ENCODE results near the gene TRPV6. TPM values are rescaled to one million over a fixed set of nuclear protein-coding genes. Genes with fewer than 3 reads are reported as not detected.

TRPV6 gene
- total RNA-seq, 1 donor from 2014 or later = not detected

DNA sequence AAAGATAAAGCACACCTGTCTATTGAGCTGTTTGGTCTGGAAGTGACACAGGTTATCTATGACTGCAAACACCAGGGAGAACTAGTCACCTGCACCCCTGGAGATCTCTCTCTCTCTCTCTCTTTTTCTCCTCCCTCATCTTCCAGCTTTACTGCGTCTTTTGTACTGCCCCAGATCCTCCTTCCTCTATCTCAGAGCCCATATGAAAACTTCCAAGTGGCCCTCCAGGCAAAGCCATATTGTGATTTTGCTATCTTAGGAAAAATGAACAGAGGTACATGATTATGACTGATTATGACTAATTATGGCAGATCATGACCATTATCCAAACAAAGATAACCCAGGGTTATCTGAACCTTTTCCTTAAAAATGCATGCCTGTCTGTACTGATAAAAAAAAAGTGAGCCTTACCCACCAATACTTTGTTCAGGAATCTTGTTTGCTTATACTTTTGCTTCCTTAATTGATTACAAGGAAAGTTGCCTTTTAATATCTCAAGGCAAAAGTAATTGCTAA, 43.2 kb downstream of the TRPV6 start:
- no peak for TF ChIP-seq CTCF (IDR thresholded peaks at IDR 0.05; ENCODE audit: unreplicated experiment)
- no peaks in the 10 kb centered on the region for H3K4me1 Mint-ChIP-seq (ENCODE audit: unreplicated experiment)
- no peak overlapping the region for H3K4me3 Mint-ChIP-seq (ENCODE audit: unreplicated experiment)
- peaks cover 4% of the 10 kb centered on the region for H3K9me3 Mint-ChIP-seq (ENCODE audit: unreplicated experiment)
- no peaks in the 10 kb centered on the region for H3K36me3 Mint-ChIP-seq (ENCODE audit: low read depth, unreplicated experiment)
- DNase-seq (ENCODE audit: low spot score) = no peak
- no peak overlapping the region for H3K27ac Mint-ChIP-seq (ENCODE audit: unreplicated experiment)
- peaks cover 2% of the 10 kb centered on the region for H3K27me3 Mint-ChIP-seq (ENCODE audit: unreplicated experiment)

DNA sequence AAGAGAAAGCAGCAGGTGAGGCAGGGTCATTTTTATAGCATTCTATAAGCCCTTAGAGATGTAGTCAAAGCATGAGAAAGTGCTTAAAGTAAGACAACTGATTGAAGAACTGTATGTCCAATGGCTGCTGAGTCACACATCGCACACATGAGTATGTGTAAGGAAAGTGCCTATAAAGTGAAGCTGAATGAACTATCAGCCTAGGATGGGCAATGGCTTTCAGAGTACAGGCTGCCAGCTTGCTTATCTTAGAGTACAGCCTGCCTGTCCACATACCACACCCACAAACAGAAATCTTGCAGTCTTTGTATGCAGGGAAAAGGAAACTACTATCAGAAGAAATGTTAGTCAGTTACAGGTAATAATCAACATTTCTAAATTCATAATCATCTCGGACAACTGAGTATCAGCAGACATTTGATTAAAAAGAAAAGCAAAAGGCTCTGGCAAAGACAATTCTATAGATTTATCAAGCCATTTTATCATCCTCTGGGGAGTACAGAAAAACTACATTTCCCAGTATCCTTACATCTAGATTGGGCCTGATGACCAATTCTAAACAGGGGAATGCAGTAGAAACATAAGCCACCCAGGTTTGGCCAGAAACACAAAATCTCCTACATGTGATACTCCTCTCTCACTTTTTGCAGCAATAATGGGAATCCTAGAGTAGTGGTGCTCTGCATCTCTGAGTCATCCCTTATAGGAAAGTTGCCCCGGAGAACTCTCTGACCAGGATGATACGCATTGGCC, 46.9 kb downstream of the TRPV6 start:
- H3K27me3 Mint-ChIP-seq (ENCODE audit: unreplicated experiment) = peaks cover 4% of the 10 kb centered on the region
- no peaks in the 10 kb centered on the region for H3K36me3 Mint-ChIP-seq (ENCODE audit: low read depth, unreplicated experiment)
- H3K4me1 Mint-ChIP-seq (ENCODE audit: unreplicated experiment) = no peaks in the 10 kb centered on the region
- peaks cover 4% of the 10 kb centered on the region for H3K9me3 Mint-ChIP-seq (ENCODE audit: unreplicated experiment)
- DNase-seq (ENCODE audit: low spot score) = no peak
- no peak for TF ChIP-seq CTCF (IDR thresholded peaks at IDR 0.05; ENCODE audit: unreplicated experiment)
- no peak overlapping the region for H3K27ac Mint-ChIP-seq (ENCODE audit: unreplicated experiment)
- H3K4me3 Mint-ChIP-seq (ENCODE audit: unreplicated experiment) = no peak overlapping the region

- no peaks in the 10 kb centered on the region for H3K9me3 Mint-ChIP-seq (ENCODE audit: unreplicated experiment)
- H3K27ac Mint-ChIP-seq (ENCODE audit: unreplicated experiment) = no peak overlapping the region
- no peaks in the 10 kb centered on the region for H3K4me1 Mint-ChIP-seq (ENCODE audit: unreplicated experiment)
- H3K36me3 Mint-ChIP-seq (ENCODE audit: low read depth, unreplicated experiment) = no peaks in the 10 kb centered on the region
- no peak for DNase-seq (ENCODE audit: low spot score)
- H3K27me3 Mint-ChIP-seq (ENCODE audit: unreplicated experiment) = peaks cover 1% of the 10 kb centered on the region
- TF ChIP-seq CTCF (IDR thresholded peaks at IDR 0.05; ENCODE audit: unreplicated experiment) = no peak
- H3K4me3 Mint-ChIP-seq (ENCODE audit: unreplicated experiment) = no peak overlapping the region
Observed at GRCh38 chr7:142836426-142836825, 49.1 kb downstream of the TRPV6 start.

- Mint-ChIP-seq H3K4me1 (ENCODE audit: unreplicated experiment) (no peaks in the 10 kb centered on the region), H3K36me3 (ENCODE audit: low read depth, unreplicated experiment) (no peaks in the 10 kb centered on the region), H3K27me3 (ENCODE audit: unreplicated experiment) (peaks cover 1% of the 10 kb centered on the region), H3K9me3 (ENCODE audit: unreplicated experiment) (no peaks in the 10 kb centered on the region), H3K4me3 (ENCODE audit: unreplicated experiment) (no peak overlapping the region), H3K27ac (ENCODE audit: unreplicated experiment) (no peak overlapping the region)
- DNase-seq (ENCODE audit: low spot score) = no peak
- TF ChIP-seq CTCF (IDR thresholded peaks at IDR 0.05; ENCODE audit: unreplicated experiment) = no peak
Observed at GRCh38 chr7:142835487-142835886, 50.1 kb downstream of the TRPV6 start.
